GM19035 (cell line): ENCODE measurements around the gene UTP11.

ENCODE experiments used
- ATAC-seq: cut with Tn5 transposase; IDR thresholded peaks from one replicate; pipeline ENCODE4 v1.9.1; 2021; ENCODE audit not compliant: unreplicated experiment

Gene UTP11

GRCh38 chr1:38003261-38004250 is 9.0 kb upstream of the UTP11 start:
- ATAC-seq: no peak

- ATAC-seq: no peak
Measured at GRCh38 chr1:38004284-38005108, 8.0 kb upstream of the UTP11 start.

GRCh38 chr1:38005195-38006007 is 7.1 kb upstream of the UTP11 start, which contains the start of gene FHL3:
TSS of gene FHL3 (minus strand) at chr1:38005514. CDS start at chr1:37999412, 6,102 bp downstream.
- ATAC-seq: no peak

GRCh38 chr1:38006008-38006828 is 6.3 kb upstream of the UTP11 start:
- ATAC-seq: no peak

- ATAC-seq: no peak
Measured at GRCh38 chr1:38009088-38009840, 3.3 kb upstream of the UTP11 start.

GRCh38 chr1:38009841-38010180 is 2.7 kb upstream of the UTP11 start:
- no peak for ATAC-seq

- no peak for ATAC-seq
Measured at GRCh38 chr1:38013227-38013622, 691 bp downstream of the UTP11 start.

GRCh38 chr1:38014171-38014570 is 1.6 kb downstream of the UTP11 start:
- ATAC-seq: no peak

GRCh38 chr1:38014724-38015424 is 2.3 kb downstream of the UTP11 start:
- ATAC-seq: no peak

GRCh38 chr1:38015978-38016725 is 3.6 kb downstream of the UTP11 start:
- no peak for ATAC-seq

- ATAC-seq: no peak
Measured at GRCh38 chr1:38018864-38019343, 6.4 kb downstream of the UTP11 start.

GRCh38 chr1:38020396-38020795 is 7.9 kb downstream of the UTP11 start:
- no peak for ATAC-seq

- ATAC-seq: no peak
Measured at GRCh38 chr1:38021969-38022368, 9.4 kb downstream of the UTP11 start.

- no peak for ATAC-seq
Measured at GRCh38 chr1:38022810-38023209, 10.3 kb downstream of the UTP11 start.

GRCh38 chr1:38025233-38025632 is 12.7 kb downstream of the UTP11 start:
- ATAC-seq: no peak

GRCh38 chr1:38025664-38026063 is 13.1 kb downstream of the UTP11 start:
- no peak for ATAC-seq

GRCh38 chr1:38026592-38027200 is 14.2 kb downstream of the UTP11 start:
- no peak for ATAC-seq
